ENCODE data around the gene WDR64.
"Not testable (repeated sequence)": the region's sequence is repeated elsewhere in the genome, so short reads cannot be mapped to it uniquely, and the experiment has no call there.

The WDR64 gene

DNA sequence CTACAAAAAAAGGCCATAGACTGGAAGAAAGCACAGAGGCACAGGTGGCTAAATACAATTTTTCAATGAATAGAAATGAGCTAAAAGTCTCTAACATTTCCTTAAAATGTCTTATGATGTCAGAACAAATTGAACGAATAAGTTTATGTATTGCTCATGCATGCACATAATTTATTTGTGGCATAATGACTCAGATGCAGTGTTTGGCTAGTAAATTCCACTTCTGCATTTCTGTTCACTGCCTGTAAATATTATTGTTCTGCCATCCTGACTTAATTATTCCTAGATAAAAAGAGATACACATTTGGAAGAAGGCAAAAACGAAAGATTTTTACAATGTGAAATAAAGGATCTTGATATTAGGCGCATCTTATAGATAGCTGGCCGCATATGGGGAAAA lies 169.3 kb downstream of the WDR64 start:
- DNase-seq (ENCODE audit: low read depth) = peak; percentile 52

DNA sequence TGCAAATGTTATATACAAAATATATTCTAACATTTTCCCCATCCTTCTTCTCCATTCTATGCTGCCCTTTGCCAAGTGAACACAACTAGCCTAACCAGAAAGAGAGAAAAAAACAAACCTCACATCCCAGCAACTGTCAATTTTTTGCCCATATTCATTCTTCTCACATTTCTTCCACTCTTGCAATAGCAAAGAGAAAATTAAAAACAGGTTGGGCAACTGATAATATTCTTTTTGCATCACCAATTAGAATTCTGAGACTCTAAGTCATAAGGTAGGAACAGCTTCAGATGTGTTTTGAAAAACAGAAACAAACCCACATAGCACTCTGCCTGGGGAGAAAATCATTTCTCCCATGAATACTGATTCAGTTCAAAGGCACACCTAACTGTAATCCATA lies 170.8 kb downstream of the WDR64 start:
- no peak for DNase-seq (ENCODE audit: low read depth)
- TF ChIP-seq, protein P1, sequence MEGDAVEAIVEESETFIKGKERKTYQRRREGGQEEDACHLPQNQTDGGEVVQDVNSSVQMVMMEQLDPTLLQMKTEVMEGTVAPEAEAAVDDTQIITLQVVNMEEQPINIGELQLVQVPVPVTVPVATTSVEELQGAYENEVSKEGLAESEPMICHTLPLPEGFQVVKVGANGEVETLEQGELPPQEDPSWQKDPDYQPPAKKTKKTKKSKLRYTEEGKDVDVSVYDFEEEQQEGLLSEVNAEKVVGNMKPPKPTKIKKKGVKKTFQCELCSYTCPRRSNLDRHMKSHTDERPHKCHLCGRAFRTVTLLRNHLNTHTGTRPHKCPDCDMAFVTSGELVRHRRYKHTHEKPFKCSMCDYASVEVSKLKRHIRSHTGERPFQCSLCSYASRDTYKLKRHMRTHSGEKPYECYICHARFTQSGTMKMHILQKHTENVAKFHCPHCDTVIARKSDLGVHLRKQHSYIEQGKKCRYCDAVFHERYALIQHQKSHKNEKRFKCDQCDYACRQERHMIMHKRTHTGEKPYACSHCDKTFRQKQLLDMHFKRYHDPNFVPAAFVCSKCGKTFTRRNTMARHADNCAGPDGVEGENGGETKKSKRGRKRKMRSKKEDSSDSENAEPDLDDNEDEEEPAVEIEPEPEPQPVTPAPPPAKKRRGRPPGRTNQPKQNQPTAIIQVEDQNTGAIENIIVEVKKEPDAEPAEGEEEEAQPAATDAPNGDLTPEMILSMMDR (IDR thresholded peaks at IDR 0.05; ENCODE audit: control insufficient read depth, insufficient read depth, low read depth, low read length, missing control alignments) = no peak
- H3K4me3 ChIP-seq (ENCODE audit: control insufficient read depth, low read depth, low read length) = no peak overlapping the region

More for the DNA sequence above, 169.3 kb downstream of the WDR64 start:
- H3K4me3 ChIP-seq (ENCODE audit: control insufficient read depth, low read depth, low read length) = no peak overlapping the region
- TF ChIP-seq, protein P1 (IDR thresholded peaks at IDR 0.05; ENCODE audit: control insufficient read depth, insufficient read depth, low read depth, low read length, missing control alignments) = no peak

DNA sequence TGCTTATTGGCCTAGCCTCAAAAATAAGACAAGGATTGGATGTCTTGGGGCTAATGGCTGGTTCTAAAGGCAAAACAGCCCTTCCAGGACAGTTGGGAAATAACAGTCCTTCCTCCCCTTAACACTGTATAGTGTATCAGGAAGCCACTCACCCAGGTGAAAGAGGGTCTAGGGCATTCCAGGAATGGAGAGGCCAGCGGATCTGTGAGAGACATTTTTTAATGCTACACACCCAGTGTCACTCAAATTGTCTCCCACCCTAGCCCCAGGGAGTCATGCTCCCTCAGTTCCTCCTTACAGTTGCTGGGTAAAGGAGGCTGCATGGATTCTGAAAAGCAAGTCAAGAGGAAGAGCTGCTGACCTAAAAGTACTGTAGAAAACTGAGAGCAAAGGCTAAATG lies 171.8 kb downstream of the WDR64 start:
- TF ChIP-seq, protein P1 (IDR thresholded peaks at IDR 0.05; ENCODE audit: control insufficient read depth, insufficient read depth, low read depth, low read length, missing control alignments) = no peak
- no peak for DNase-seq (ENCODE audit: low read depth)
- no peak overlapping the region for H3K4me3 ChIP-seq (ENCODE audit: control insufficient read depth, low read depth, low read length)

DNA sequence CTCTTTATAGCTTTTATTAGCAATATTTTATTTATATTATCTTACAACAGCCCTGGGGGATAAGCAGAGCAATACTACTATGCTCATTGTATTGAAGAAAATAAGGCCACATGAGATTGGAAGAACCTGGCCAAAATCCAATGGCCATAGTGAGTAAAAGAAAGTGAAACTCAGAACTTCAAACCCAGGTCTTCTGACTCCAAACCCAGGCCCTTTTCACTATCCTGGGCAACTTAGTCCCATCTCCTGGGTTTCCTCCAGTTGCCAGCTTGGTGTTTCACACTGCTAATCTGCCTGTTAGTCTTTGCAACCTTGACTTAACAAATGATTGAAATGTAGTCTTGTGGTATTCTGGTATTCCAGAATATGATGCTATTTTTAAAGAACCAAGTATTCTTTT lies 173.5 kb downstream of the WDR64 start:
- no peak overlapping the region for H3K4me3 ChIP-seq (ENCODE audit: control insufficient read depth, low read depth, low read length)
- TF ChIP-seq, protein P1 (IDR thresholded peaks at IDR 0.05; ENCODE audit: control insufficient read depth, insufficient read depth, low read depth, low read length, missing control alignments) = no peak
- no peak for DNase-seq (ENCODE audit: low read depth)

DNA sequence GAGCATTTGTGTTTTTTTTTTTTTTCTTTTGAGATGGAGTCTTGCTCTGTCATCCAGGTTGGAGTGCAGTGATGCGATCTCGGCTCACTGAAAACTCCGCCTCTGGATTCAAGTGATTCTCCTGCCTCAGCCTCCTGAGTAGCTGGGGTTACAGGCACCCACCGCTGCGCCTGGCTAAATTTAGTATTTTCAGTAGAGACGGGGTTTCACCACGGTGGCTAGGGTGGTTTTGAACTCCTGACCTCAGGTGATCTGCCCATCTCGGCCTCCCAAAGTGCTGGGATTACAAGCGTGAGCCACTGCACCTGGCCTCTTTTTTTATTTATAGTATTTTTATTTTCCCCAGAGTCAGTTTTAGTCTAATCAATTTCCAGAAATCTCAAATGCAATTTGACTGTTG lies 174.5 kb downstream of the WDR64 start:
- not testable (repeated sequence) for H3K4me3 ChIP-seq (ENCODE audit: control insufficient read depth, low read depth, low read length); DNase-seq (ENCODE audit: low read depth)

DNA sequence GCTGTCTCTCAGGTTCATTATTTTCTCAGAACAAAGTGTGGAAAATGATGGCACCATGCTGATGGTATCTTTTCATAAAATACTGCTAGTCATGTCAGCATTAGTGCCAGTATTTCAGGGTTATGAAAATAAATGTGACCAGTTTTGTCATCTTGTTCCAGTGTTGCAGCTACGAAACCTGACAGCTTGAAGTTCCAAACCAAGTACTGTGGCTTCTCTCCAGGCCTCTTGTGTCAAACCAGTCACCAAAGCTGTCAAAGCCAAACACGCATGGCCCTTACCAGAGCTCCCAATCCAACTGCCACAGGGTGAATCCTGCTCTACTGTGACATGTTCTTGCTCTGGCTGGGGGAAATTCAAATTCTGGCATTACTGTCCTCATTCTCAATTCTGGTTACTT lies 175.2 kb downstream of the WDR64 start:
- H3K4me3 ChIP-seq (ENCODE audit: control insufficient read depth, low read depth, low read length) = no peak overlapping the region
- DNase-seq (ENCODE audit: low read depth) = no peak
- TF ChIP-seq, protein P1 (IDR thresholded peaks at IDR 0.05; ENCODE audit: control insufficient read depth, insufficient read depth, low read depth, low read length, missing control alignments) = no peak

DNA sequence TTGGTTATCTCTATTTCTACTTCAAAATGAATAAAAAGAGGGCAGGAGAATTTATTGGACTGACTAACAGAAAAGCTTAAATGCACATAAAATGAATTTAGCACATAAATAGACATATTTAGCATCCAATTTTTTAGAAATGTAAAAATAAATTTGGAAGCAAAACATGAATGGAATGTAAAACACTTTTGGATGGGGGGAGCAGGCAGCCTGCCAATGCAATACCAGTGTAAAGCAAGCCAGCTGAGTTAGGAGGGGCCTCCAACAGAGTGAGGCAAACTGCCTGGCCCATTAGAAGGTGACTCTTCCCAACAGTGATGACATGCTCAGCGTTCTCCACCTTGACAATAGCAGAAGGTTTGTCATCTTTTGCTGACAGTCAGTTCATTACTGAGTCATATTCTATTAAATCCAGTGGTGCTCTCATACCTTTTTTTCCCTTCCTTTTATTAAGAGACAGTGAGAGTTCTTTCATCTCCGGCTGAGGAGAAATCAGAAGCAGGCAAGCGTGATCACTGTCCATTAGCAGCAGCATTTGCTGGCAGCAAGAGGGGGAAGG lies 176.5 kb downstream of the WDR64 start:
- H3K4me3 ChIP-seq (ENCODE audit: control insufficient read depth, low read depth, low read length) = no peak overlapping the region
- TF ChIP-seq, protein P1 (IDR thresholded peaks at IDR 0.05; ENCODE audit: control insufficient read depth, insufficient read depth, low read depth, low read length, missing control alignments) = no peak
- DNase-seq (ENCODE audit: low read depth) = no peak

All from AG09309 (cell line).